G401 (cell line): Measurements from ENCODE around the gene OCRL. TPM values are rescaled to one million over a fixed set of nuclear protein-coding genes. Genes with fewer than 3 reads are reported as not detected.
A peak's percentile ranks its signal among the peaks of the same experiment; 100 is the strongest.

Experiments used
- DNase-seq: peaks from one replicate; pipeline ENCODE4 v3.0.0-alpha.2; 2015; ENCODE audit warnings: low spot score
- in situ Hi-C: cut with HindIII; loops from 2 replicates; pipeline ENCODE4 v1.10.0; 2016; ENCODE audit warnings: low sequenced_read_pairs, mixed read lengths
- total RNA-seq: library from RNA; depleted of rRNA; stranded (reverse); fragments of >200 nt; shearing (Covaris generic); gene quantifications from 2 replicates; pipeline ENCODE4 v1.2.3, GENCODE V29; 2014

Gene OCRL
- total RNA-seq, 1 experiment from 2014 or later: 35.0 TPM

GRCh38 chrX:129576539-129576938 lies 36.5 kb downstream of the OCRL start:
- in situ Hi-C loops: no loop called here
- no peak for DNase-seq

- in situ Hi-C loops: no loop called here
Observed at GRCh38 chrX:129577473-129577872, 37.4 kb downstream of the OCRL start.

GRCh38 chrX:129577877-129578276 lies 37.8 kb downstream of the OCRL start:
- in situ Hi-C loops: no loop called here

More at GRCh38 chrX:129577473-129577872, 37.4 kb downstream of the OCRL start:
- DNase-seq: no peak

GRCh38 chrX:129581904-129582303 lies 41.8 kb downstream of the OCRL start:
- in situ Hi-C loops: no loop called here
- DNase-seq: no peak

More at GRCh38 chrX:129577877-129578276, 37.8 kb downstream of the OCRL start:
- no peak for DNase-seq

DNA sequence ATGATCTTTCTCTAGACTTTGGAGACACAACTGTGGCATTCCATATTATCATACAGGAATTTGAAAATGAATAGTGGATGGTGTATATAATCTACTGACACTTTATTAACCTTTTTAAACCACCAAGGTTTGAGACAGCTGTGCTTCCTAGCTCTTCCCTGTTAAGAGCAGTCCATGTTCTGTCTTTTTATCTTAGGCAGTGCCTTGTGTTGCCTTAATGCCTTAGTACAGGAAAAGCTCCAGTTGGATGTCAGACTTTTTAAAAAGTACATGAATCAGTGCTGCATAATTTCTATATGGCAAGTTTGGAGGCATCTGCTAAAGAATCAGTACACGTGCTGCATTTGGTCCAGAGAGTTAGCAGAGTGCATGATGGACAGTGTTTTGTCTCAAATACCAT lies 45.1 kb downstream of the OCRL start:
- no peak for DNase-seq
- in situ Hi-C loops: no loop called here

DNA sequence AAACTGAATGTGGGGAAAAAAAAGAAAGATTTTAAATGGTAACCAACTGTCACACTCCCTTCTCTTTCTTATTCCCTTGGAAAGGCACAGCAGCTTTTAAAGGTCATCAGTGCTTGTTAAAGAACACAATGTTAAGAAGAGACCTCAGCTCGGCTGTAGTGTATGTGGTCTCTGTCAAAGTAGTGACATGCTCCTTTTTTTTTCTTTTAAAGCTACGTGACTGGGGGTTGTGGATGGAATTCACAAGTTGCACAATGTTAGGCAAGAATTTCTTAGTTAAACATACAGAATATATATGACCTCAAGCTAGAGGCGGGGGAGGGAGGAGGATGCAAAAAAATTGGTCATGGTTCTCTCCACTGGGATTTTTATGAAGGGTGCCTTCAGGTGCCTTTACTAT lies 45.6 kb downstream of the OCRL start:
- in situ Hi-C loops: no loop called here

DNA sequence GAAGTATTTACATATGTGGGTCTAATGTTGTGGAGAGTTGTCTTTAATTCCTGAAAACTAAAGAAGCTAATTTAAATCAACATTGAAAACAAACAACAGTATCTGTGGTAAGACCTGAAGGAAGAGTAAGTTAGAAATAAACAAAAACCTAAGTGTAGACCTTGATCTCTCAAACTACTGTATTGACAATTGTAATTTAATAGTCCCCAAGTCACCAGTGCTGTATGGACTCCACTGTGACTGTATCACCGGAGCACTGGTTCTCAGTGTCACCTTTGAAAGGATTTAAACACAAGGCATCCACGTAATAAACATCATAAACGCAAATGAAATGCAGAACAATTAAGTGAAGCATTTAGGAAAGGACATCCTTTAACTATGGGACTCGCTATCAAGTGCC lies 46.4 kb downstream of the OCRL start:
- in situ Hi-C loops: no loop called here
- DNase-seq: no peak

More for the DNA sequence above, 45.6 kb downstream of the OCRL start:
- DNase-seq: no peak

- in situ Hi-C loops: no loop called here
- DNase-seq: no peak
Observed at GRCh38 chrX:129590596-129590995, 50.5 kb downstream of the OCRL start.

DNA sequence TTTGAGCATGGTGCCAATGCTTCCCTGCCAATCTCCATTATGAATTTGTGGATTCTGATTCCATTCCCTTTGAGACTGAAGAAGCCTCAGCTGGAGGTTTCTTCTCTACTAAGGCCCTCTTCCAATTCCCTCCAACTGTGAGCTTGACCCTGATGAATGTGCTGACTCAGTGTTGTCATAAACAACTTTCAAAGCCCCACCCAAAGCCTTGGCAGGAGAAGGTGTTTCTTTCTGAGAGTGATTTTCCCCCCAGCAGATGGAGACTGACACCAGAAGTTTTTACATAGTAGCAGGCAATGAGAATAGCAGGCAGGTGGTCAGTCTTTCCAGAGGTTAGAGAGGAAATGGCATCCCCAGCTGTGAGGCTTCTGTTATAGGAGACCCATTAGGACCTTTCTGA lies 53.1 kb downstream of the OCRL start:
- in situ Hi-C loops: no loop called here
- DNase-seq: no peak

GRCh38 chrX:129594781-129595180 lies 54.7 kb downstream of the OCRL start:
- DNase-seq: no peak
- in situ Hi-C loops: no loop called here

DNA sequence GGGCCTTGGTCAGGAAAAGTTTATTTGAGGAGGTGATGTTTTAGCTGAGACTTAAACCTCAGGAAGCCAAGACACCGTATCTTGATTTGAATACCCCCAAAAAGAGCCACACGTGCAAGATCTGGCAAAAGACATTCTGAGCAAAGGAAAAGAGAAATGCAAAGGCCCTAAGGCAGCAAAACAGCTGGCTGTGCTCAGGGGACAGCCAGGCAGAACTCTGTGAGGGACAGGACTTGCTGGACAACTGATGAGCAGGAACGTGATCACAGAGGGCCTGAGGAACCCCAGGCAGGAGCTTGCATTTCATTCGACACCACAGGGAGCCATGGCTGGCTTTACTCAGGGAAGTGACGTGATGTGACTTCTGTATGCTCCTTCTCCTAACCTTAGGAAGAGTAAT lies 56.0 kb downstream of the OCRL start:
- no peak for DNase-seq
- in situ Hi-C loops: no loop called here

DNA sequence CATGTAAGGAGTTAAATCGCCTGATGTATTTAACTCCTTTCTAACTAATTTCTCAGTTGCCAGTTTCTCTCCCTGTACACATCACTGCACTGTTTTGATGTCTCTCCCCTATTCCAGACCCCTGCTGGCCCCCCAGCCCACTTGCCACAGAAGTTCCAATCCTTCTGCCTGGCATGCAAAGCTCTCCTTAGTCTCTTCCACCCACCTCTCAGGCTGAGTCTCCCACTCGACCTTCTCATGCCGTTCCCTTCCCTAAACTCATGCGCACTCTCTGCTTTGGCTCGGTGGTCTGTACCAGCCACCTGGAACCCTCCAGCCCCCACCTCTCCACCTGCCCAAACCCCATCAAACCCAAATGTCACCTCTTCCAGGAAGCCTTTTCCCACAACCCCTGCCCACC lies 57.8 kb downstream of the OCRL start:
- in situ Hi-C loops: no loop called here

DNA sequence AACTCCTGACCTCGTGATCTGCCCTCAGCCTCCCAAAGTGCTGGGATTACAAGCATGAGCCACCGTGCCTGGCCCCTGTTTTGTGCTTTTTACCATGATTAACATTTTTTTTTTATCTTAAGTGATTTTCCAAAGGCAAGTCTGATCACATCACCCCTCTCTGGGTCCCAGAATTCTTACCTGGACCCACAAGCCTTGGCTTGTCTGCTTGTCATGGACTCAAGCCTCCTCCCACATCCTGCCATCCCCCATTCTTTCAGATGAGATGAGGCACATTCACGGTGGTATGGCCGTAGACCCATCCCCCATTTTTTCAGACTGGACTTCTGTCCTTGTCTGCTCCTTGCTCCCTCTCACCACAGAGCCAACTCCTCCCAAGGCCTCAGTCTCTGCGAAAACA lies 59.4 kb downstream of the OCRL start:
- in situ Hi-C loops: no loop called here
- no peak for DNase-seq

More for the DNA sequence above, 57.8 kb downstream of the OCRL start:
- DNase-seq: no peak

DNA sequence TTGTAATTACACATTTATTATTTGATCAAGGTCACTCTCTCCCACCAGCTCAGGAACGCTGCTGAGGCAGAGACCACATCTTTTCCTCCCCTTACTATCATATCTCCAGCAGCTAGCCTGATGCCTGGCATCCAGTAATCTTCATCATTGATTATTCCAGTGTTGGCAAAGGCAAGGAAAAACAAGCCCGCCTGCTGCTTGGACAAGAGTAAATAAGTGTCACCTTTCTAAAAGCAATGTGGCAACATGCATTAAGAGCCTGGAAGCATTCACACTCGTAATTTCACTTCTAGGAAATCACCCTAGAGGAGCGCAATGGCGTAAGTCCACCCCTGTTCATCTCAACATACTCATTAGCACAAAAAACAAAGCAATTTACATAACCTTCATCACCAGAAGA lies 59.9 kb downstream of the OCRL start:
- no peak for DNase-seq
- in situ Hi-C loops: no loop called here

GRCh38 chrX:129600981-129601424 lies 60.9 kb downstream of the OCRL start:
- in situ Hi-C loops: no loop called here

DNA sequence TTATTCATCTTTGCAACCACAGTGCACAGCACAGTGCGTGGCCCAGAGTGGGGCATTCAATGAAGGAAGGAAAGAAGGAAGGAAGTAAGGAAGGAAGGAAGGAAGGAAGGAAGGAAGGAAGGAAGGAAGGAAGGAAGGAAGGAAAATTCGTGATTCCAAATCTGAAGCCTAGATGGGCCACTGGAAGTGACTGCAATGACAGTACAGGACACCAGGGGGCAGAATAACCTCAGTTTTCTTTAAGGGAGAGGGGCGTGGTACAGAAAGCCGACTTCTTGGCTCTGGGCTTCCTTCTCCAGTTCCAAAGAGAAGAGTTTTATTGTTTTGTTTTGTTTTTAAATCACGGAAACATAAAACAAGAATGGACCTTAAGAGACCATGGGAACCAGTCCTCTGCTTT lies 66.9 kb downstream of the OCRL start:
- in situ Hi-C loops: no loop called here
- peak; percentile 57 for DNase-seq

More at GRCh38 chrX:129600981-129601424, 60.9 kb downstream of the OCRL start:
- peak; percentile 17 for DNase-seq

GRCh38 chrX:129608496-129608895 lies 68.4 kb downstream of the OCRL start:
- no peak for DNase-seq
- in situ Hi-C loops: no loop called here

DNA sequence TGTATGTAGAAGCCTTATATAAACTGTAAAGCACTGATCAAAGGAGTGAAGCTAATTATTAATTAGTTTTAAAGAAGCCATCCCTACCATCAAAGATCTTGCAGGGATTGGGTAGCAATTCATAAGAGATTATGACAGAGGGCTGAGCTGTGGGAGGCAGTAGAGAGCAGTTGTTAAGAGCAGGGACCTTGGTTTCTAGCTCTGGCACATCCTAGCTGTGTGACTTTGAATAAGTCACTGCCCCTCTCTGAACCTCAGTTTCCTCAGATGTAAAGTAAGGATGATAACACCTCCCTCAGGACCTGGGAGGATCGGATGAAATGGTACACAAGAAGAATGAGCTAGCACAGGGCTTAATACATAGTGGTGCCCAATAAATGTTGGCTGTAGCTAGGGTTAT lies 69.3 kb downstream of the OCRL start:
- no peak for DNase-seq
- in situ Hi-C loops: no loop called here

DNA sequence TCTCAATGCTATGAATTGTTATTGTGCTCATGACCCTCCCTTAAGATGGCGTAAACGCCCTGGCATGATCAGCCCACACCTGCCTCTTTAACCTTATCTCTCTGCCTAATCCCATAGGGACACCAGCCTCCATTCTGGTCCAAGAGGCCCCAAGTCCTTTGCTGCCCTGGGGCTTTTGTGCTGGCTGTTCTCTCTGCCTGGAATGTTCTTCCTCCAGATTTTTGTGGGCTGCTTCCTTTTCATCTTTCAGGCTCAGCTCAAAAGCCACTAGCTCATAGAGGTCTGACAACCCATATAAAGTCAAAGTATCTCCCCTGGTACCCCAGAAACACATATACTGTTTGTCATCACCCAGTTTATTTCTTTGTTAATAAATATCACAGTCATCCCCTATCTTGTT lies 72.3 kb downstream of the OCRL start:
- DNase-seq: no peak
- in situ Hi-C loops: no loop called here

- in situ Hi-C loops: no loop called here
Observed at GRCh38 chrX:129613596-129613995, 73.5 kb downstream of the OCRL start.

DNA sequence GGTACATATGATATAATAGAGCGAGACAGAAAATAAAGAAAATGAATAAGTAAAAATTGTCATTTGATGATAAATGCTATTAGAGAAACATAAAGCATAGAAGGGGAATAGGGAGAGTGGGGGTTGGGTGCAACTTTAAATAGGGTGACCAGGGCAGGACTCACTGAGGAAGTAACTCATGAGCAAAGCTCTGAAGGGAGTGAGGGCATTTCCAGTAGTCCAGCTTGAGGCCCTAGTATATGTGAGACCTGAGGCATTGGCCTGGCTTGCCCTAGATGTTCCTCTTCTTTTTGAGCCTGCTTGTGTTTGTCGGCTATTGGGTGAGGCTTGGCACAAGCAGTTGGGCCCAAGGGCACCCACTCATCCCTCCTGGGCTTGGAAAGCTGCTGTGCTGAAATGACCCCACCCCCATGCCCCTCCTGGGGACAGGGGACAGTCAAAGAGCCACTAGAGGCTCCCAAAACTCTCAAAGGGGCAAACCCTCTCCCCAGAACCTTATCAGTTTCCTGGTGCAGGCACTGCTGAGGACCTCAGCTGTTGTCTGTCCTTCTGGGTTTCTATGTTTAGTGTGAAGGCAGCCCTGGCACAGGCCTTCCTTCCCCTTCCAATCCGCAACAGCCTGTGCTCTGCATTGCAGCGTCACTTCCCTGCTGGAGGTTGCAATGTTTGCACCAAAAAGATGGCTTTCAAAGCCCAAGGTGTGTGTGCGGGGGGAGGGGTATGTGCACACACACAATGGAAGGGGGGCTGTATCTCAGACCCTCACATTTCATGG lies 74.6 kb downstream of the OCRL start:
- DNase-seq: no peak
- in situ Hi-C loops: no loop called here

More at GRCh38 chrX:129613596-129613995, 73.5 kb downstream of the OCRL start:
- DNase-seq: no peak
